BLaER1 (cell line): ENCODE data around the gene SLC22A4.

ENCODE experiments used
- H3K27ac ChIP-seq: shearing (Covaris generic); formaldehyde crosslinking; 2 replicates; pipeline ENCODE4 v1.8.1; 2022
- H3K27me3 ChIP-seq: shearing (Covaris generic); formaldehyde crosslinking; 2 replicates; pipeline ENCODE4 v1.8.1; 2022
- H3K36me3 ChIP-seq: shearing (Covaris generic); formaldehyde crosslinking; 2 replicates; pipeline ENCODE4 v1.8.1; 2022
- H3K4me1 ChIP-seq: shearing (Covaris generic); formaldehyde crosslinking; 2 replicates; pipeline ENCODE4 v1.8.1; 2022
- H3K4me2 ChIP-seq: shearing (Covaris generic); formaldehyde crosslinking; 2 replicates; pipeline ENCODE4 v1.8.1; 2022
- H3K4me3 ChIP-seq: shearing (Covaris generic); formaldehyde crosslinking; 2 replicates; pipeline ENCODE4 v1.8.1; 2022
- H3K9ac ChIP-seq: shearing (Covaris generic); formaldehyde crosslinking; 2 replicates; pipeline ENCODE4 v1.8.1; 2022
- H3K9me3 ChIP-seq: shearing (Covaris generic); formaldehyde crosslinking; 2 replicates; pipeline ENCODE4 v1.8.1; 2022
- H4K20me1 ChIP-seq: shearing (Covaris generic); formaldehyde crosslinking; 2 replicates; pipeline ENCODE4 v1.8.1; 2022
- Cebpa-rat ChIP-seq: shearing (Covaris generic); IDR thresholded peaks from 2 replicates; pipeline ENCODE4 v1.8.1; 2022

Gene SLC22A4

DNA sequence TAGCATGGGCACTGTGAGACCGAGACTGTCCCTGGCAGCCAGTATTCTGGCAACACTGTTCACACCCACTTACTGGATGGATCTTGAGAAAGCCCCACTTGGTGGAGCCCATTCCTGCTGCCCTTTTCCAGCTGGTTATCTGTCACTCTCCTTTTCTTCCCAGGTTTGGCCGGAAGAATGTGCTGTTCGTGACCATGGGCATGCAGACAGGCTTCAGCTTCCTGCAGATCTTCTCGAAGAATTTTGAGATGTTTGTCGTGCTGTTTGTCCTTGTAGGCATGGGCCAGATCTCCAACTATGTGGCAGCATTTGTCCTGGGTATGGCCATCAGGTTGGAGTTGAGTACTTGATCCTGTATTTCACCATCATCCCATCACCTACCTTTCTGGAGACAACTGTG lies 89.8 kb downstream of the SLC22A4 start:
- H3K9ac ChIP-seq, result no peak overlapping the region
- no peak overlapping the region for H3K27ac ChIP-seq
- no peaks in the 10 kb centered on the region for H3K9me3 ChIP-seq
- H4K20me1 ChIP-seq, result no peaks in the 10 kb centered on the region
- no peak overlapping the region for H3K4me3 ChIP-seq
- no peak overlapping the region for H3K4me2 ChIP-seq
- 0 out of 2 replicates have a peak, but pooled peaks cover 13% of the 10 kb centered on the region for H3K36me3 ChIP-seq
- no peak for TF ChIP-seq Cebpa-rat
- H3K4me1 ChIP-seq, result peaks cover 37% of the 10 kb centered on the region
- H3K27me3 ChIP-seq, result no peaks in the 10 kb centered on the region

DNA sequence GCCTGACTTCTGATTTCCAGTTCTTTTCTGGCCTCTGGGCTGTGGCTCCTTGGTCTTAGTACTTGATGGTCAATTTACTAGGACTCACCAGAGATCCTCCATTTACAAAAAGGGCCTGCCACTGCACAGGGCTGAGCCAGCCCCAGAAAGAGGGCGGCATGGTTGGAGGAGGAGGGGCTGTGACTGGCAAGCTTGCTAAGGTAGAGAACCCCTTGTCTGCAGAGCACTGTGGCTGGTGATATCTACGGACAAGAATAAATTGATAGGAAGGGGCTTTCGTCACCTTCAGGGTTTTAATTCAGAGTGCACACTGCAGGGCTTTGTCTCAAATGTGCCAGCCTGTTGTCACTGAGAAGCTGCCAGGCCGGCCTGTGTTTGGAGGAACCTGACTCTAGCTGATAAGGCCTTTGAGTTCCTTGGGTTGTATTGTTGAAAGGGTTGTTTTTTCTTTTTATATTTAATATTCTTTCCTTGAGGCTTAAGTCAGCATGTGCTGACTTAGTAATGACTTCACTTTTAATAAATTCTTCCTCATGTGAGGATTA lies 90.4 kb downstream of the SLC22A4 start:
- Histone ChIP-seq H3K9ac (peak overlapping the region; percentile 20; the same call in 1 of the 2 replicates), H3K36me3 (peaks cover 17% of the 10 kb centered on the region; the same call in 1 of the 2 replicates), H3K9me3 (no peaks in the 10 kb centered on the region), H3K27me3 (no peaks in the 10 kb centered on the region), H3K27ac (no peak overlapping the region), H3K4me2 (no peak overlapping the region), H3K4me3 (no peak overlapping the region), H4K20me1 (no peaks in the 10 kb centered on the region), H3K4me1 (peaks cover 41% of the 10 kb centered on the region)
- TF ChIP-seq Cebpa-rat, result no peak

DNA sequence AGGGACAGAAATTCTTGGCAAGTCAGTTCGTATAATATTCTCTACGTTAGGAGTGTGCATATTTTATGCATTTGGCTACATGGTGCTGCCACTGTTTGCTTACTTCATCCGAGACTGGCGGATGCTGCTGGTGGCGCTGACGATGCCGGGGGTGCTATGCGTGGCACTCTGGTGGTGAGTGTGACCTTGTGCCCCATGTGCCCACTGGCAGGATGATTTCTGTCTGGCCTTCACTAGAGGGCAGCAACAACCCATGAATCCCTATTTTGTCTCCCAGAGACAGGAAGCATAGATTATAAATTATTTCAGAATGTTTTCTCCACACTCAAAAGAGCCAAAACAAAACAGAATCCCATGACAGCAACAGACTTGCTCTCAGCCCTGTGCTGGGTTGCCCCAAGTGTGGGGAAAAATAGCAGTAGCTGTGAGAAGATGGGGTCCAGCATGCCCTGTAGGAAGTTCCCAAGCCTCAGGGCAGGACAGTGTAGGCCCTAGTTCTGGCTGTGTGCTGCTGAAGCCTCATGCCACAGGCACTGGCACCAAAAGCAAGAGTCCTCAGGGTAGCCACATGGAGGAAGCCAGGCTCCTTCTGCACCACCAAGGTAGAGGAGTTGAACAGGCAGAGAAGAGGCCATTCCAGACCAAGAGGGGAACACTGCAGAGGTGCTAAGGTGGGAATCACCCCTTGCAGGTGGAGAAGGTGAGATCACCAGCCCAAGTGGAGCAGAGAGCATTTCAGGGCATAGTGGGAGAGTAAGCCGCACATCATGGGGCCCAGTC lies 91.3 kb downstream of the SLC22A4 start:
- H3K27me3 ChIP-seq, result no peaks in the 10 kb centered on the region
- peaks cover 16% of the 10 kb centered on the region; the same call in 1 of the 2 replicates for H3K36me3 ChIP-seq
- TF ChIP-seq Cebpa-rat, result no peak
- H3K27ac ChIP-seq, result no peak overlapping the region
- H3K9me3 ChIP-seq, result no peaks in the 10 kb centered on the region
- H4K20me1 ChIP-seq, result no peaks in the 10 kb centered on the region
- peaks cover 50% of the 10 kb centered on the region for H3K4me1 ChIP-seq
- H3K4me3 ChIP-seq, result no peak overlapping the region
- H3K9ac ChIP-seq, result no peak overlapping the region
- no peak overlapping the region for H3K4me2 ChIP-seq

DNA sequence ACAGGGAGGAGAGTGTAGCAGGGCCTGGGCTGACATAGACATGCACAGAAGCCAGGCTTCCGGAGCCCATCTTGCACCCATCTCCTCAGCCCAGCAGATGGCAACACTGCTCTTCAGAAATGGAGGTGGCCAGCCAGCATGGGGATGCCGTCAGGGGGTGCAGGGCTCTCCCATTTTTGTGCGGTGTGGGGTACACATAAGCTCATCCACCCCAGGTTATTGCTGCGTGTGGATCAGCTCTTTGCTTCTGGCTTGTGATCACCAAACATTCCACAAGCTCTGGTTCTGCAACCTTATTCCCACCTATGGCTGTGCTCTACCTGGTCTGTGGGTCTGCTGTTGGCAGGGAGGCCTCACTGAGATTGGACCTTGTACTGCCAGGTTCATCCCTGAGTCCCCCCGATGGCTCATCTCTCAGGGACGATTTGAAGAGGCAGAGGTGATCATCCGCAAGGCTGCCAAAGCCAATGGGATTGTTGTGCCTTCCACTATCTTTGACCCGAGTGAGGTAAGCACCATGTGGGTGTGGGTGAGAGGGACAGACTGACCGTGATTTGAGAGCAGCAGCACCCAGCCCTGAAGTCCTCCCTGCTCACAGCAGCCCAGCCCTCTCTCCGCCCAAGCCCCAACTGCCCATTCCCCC lies 92.6 kb downstream of the SLC22A4 start:
- H3K27ac ChIP-seq, result no peak overlapping the region
- peak overlapping the region; percentile 48 for H3K4me2 ChIP-seq
- no peak for TF ChIP-seq Cebpa-rat
- H4K20me1 ChIP-seq, result no peaks in the 10 kb centered on the region
- H3K9ac ChIP-seq, result no peak overlapping the region
- H3K4me1 ChIP-seq, result peaks cover 55% of the 10 kb centered on the region
- no peak overlapping the region for H3K4me3 ChIP-seq
- H3K36me3 ChIP-seq, result peaks cover 16% of the 10 kb centered on the region; the same call in 1 of the 2 replicates
- H3K9me3 ChIP-seq, result no peaks in the 10 kb centered on the region
- no peaks in the 10 kb centered on the region for H3K27me3 ChIP-seq

DNA sequence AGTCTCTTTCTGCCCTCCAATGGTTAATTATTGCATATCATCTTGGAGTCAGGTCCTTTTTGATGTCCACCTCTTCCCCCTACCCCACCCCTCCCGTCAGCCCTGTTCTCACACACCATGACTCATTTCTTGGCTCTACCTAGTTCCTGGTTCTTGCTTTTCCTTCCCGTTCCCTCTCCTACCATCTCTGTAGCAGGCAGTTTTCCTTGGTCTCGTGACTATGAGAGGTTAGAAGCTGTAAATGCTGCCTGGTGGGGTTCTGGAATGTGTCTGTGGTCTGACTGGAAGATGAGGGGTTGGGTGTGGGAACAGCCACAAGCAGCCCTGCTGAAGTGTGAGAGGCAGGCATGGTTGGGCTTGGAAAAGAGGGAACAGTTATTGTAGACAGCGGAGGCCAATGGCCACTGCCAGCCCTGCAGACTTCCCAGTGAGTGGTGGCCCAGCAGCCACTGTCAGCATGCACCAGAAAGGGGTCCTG lies 93.5 kb downstream of the SLC22A4 start:
- Histone ChIP-seq H3K9ac (no peak overlapping the region; the same call in 1 of the 2 replicates), H4K20me1 (no peaks in the 10 kb centered on the region), H3K36me3 (peaks cover 21% of the 10 kb centered on the region; the same call in 1 of the 2 replicates), H3K27me3 (no peaks in the 10 kb centered on the region), H3K9me3 (no peaks in the 10 kb centered on the region), H3K4me1 (peaks cover 55% of the 10 kb centered on the region), H3K27ac (0 out of 2 replicates have a peak overlapping the region, but pooled peaks have one; percentile 10), H3K4me3 (no peak overlapping the region), H3K4me2 (peak overlapping the region; percentile 61)
- TF ChIP-seq Cebpa-rat, result no peak

DNA sequence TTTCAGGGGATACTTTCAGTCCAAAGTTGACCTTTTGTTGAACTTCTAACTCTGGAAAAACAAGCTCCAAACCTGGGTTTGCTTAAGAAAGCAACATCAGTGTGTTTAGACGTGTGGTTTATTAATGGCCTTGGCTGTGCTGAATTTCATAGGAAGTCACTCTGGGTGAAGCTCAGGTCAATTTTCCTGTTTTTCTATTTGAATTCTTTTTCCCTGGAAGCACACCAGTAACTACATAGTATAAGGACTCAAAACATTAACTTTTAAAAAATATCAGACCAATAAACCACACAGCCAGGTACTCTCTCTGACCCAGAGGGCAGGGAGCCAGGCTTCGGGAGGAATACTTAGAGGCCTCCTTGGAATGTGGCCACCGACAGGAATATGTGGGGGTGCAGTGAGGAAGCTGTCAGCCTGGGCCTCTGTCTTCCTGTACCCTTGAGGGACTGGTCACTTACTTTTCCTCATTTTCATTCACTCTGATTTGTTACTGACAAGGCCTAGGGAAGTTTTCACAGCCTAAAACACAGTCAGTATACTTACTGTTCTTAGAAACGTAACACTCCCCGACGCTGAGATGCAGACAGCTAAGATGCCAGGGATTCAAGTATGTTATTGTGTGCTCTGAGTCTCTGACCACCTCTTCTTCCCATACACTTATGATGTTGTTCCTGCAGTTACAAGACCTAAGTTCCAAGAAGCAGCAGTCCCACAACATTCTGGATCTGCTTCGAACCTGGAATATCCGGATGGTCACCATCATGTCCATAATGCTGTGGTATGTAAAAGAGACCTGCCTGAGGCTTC lies 94.3 kb downstream of the SLC22A4 start:
- Histone ChIP-seq H3K4me2 (peak overlapping the region; percentile 61), H3K27ac (0 out of 2 replicates have a peak overlapping the region, but pooled peaks have one; percentile 10), H3K36me3 (peaks cover 29% of the 10 kb centered on the region; the same call in 1 of the 2 replicates)

DNA sequence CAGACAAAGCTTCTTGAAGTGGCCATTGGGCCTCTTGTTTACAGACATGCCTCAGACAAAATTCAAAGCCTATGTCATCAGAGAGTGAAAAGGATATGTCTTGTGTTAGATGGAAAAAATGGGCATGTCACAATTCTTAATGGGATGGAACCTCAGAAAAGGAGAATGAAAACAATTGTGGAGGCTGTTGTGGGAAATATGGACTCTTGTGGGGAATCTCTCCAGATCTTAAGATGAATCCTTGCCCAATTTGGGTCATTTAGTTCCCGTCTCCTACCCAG lies 94.8 kb downstream of the SLC22A4 start:
- Histone ChIP-seq H3K27ac (no peak overlapping the region), H3K4me2 (no peak overlapping the region)

More for the DNA sequence above, 94.3 kb downstream of the SLC22A4 start:
- no peak overlapping the region; the same call in 1 of the 2 replicates for H3K9ac ChIP-seq
- no peak overlapping the region for H3K4me3 ChIP-seq
- H3K9me3 ChIP-seq, result no peaks in the 10 kb centered on the region
- no peak for TF ChIP-seq Cebpa-rat
- peaks cover 60% of the 10 kb centered on the region for H3K4me1 ChIP-seq
- H4K20me1 ChIP-seq, result no peaks in the 10 kb centered on the region
- H3K27me3 ChIP-seq, result no peaks in the 10 kb centered on the region

DNA sequence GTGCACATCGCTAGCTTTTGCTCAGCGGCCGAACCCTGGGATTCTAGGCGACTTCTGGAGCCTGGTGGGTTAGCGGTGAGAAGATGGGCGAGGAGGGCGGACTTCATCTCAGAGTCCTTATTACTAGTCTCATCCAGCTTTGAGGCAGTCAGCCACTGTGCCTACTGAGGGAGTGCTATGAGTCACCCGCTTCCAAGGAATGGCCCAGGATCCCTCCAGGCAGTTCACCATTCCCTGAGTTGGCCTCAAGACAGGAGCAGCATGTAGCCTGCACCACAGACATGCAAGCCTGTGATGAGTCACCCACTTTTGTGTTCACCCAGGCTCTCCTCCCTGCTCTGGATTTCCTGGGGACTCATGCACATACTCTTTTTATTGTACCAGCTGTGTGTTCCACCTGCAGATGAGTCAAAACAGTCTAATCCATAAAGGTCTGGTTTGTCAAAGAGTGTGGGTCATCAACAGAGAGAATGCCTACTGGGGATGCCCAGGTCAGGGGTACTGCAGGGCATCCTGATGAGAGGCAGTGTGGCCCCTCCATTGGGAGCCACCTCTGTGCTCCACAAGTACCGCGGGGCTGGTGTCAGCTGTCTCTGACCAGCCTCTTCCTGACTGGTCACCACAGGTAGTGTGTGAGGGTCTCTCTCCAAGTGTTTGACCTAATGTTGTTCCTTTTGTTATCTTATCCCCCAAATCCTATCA lies 95.5 kb downstream of the SLC22A4 start:
- H3K36me3 ChIP-seq, result peaks cover 25% of the 10 kb centered on the region; the same call in 1 of the 2 replicates
- H3K27ac ChIP-seq, result no peak overlapping the region
- no peaks in the 10 kb centered on the region for H4K20me1 ChIP-seq
- no peak overlapping the region for H3K4me3 ChIP-seq
- no peak for TF ChIP-seq Cebpa-rat
- no peak overlapping the region for H3K9ac ChIP-seq
- H3K4me2 ChIP-seq, result peak overlapping the region; percentile 10; the same call in 1 of the 2 replicates
- H3K27me3 ChIP-seq, result no peaks in the 10 kb centered on the region
- H3K4me1 ChIP-seq, result peaks cover 73% of the 10 kb centered on the region
- H3K9me3 ChIP-seq, result no peaks in the 10 kb centered on the region

More for the DNA sequence above, 94.8 kb downstream of the SLC22A4 start:
- TF ChIP-seq Cebpa-rat, result no peak
- H3K27me3 ChIP-seq, result no peaks in the 10 kb centered on the region
- no peaks in the 10 kb centered on the region for H3K9me3 ChIP-seq
- no peak overlapping the region for H3K9ac ChIP-seq
- peaks cover 31% of the 10 kb centered on the region; the same call in 1 of the 2 replicates for H3K36me3 ChIP-seq
- H4K20me1 ChIP-seq, result no peaks in the 10 kb centered on the region
- peaks cover 66% of the 10 kb centered on the region for H3K4me1 ChIP-seq
- H3K4me3 ChIP-seq, result no peak overlapping the region

DNA sequence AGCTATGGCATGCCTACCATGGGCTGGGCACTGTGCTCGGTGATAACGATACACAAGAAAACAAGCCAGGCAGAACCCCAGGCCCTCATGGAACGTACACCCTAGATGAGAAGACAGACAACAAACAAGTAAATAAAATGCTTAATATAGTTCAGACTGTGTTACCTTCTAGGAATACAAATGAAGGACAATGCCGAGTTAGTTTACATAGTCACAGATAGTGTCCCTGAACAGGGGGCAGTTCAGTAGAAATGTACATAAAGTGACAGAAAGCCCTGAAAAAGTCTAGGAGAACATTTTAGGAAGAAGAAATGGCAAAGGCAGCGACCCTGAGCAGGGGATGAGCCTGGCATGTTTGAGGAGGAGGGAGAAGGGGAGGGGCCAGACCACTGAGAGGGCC lies 97.1 kb downstream of the SLC22A4 start:
- Histone ChIP-seq H3K27ac (no peak overlapping the region), H3K9me3 (no peaks in the 10 kb centered on the region), H3K36me3 (peaks cover 25% of the 10 kb centered on the region; the same call in 1 of the 2 replicates), H3K4me3 (no peak overlapping the region), H4K20me1 (no peaks in the 10 kb centered on the region), H3K4me1 (peaks cover 76% of the 10 kb centered on the region), H3K4me2 (no peak overlapping the region), H3K9ac (no peak overlapping the region), H3K27me3 (no peaks in the 10 kb centered on the region)
- TF ChIP-seq Cebpa-rat, result no peak
